GM12865 (cell line): Measurements from ENCODE around the gene ECEL1.

Source experiments
- DNase-seq: peaks from one replicate; pipeline ENCODE4 v3.0.0; 2010; ENCODE audit warnings: low read depth
- H3K4me3 ChIP-seq: 2 replicates; pipeline ENCODE4 v1.5.1; 2011; ENCODE audit warnings: mild to moderate bottlenecking, low read depth, low read length, control low read depth
- TF ChIP-seq, protein P1 (sequence below): IDR thresholded peaks from 2 replicates; pipeline ENCODE4 v1.5.1; 2011; ENCODE audit warnings: low read length, control low read depth, low read depth, inconsistent platforms; ENCODE audit not compliant: insufficient read depth; ENCODE audit errors: missing control alignments

ECEL1 gene

DNA sequence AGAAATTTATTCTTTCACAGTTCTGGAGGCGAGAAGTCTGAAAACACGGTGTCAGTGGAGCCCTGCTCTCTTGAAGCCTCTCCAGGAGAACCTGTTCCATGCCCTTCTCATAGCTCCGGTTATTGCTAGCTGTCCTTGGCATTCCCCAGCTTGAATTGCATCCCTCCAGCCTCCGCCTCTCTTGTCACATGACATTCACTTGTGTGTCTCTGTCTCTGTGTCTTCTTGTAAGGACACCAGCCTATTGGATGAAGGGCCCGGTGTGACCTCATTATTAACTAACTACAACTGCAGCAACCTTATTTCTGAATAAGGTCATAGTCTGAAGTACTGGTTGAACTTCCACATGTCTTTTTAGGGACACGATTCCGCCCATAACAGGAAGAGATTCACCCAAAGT, 28.0 kb upstream of the ECEL1 start:
- TF ChIP-seq, protein P1, sequence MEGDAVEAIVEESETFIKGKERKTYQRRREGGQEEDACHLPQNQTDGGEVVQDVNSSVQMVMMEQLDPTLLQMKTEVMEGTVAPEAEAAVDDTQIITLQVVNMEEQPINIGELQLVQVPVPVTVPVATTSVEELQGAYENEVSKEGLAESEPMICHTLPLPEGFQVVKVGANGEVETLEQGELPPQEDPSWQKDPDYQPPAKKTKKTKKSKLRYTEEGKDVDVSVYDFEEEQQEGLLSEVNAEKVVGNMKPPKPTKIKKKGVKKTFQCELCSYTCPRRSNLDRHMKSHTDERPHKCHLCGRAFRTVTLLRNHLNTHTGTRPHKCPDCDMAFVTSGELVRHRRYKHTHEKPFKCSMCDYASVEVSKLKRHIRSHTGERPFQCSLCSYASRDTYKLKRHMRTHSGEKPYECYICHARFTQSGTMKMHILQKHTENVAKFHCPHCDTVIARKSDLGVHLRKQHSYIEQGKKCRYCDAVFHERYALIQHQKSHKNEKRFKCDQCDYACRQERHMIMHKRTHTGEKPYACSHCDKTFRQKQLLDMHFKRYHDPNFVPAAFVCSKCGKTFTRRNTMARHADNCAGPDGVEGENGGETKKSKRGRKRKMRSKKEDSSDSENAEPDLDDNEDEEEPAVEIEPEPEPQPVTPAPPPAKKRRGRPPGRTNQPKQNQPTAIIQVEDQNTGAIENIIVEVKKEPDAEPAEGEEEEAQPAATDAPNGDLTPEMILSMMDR: no peak
- no peak overlapping the region for H3K4me3 ChIP-seq
- DNase-seq: no peak

DNA sequence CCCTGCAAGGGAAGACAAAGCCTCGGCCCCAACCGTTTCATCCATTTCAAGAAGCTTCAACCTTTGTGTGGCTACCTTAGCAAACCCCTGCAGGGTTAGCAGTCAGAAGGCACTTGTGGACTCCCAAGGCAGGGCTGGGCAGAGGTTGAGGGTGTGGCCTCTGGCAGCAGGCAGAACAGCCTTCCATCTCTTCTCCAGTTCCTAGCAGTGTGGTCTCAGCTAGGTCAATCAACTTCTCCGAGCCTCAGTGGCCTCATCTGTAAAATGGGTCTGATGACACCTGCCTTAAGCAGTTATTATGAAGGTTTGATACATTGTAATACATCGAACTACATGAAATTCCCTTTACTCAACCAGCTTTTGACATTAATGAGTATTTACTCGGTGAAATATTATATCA, 25.7 kb upstream of the ECEL1 start:
- no peak overlapping the region for H3K4me3 ChIP-seq
- no peak for DNase-seq
- TF ChIP-seq, protein P1: no peak

DNA sequence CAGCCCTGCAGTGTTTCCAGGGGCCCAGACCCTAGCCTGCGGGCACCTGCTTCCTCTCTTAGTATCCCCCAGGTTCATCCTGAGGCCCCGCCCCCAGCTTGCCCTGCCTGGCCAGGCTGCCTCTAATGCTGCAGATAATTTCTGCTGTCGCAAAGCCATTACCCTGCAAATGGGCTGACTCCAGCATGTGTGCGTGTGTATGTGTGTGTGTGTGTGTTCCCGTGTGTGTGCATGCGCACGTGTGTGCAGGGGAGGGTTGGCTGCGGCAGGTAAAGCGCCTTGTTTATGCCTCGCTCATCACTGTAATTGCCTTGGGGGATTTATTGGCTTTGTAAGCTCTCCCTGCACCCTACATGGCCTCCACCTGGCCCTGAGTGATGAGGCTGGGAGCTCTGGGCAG, 25.0 kb upstream of the ECEL1 start:
- no peak for DNase-seq
- TF ChIP-seq, protein P1: no peak
- H3K4me3 ChIP-seq: no peak overlapping the region

DNA sequence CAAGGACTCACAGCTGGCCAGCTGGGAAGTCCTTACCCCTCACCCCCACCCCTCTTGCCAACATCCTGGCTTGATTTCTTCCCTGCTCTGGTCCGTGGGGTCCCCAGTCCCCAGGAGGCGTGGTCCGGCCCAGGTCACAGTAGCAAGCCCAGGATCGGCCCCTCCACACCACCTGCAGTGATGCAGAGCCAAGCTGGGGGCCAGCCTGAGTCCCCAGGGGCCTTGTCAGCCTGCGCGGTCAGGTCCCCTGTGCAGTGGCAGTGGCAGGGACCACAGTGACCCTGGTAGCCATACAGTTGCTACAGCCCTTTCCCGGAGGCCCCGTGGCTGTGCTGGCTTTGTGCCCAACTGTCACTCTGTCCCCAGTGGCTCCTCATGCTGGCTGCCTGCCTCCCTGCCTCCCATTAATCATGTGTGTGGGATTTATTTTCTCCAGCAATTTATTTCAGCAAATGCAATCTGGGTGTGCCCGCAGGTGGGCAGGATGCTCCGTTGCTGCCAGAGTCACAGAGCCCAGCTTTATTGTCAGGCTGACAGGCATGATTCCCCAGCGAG, 23.8 kb upstream of the ECEL1 start:
- no peak overlapping the region for H3K4me3 ChIP-seq
- DNase-seq: no peak
- TF ChIP-seq, protein P1: no peak

DNA sequence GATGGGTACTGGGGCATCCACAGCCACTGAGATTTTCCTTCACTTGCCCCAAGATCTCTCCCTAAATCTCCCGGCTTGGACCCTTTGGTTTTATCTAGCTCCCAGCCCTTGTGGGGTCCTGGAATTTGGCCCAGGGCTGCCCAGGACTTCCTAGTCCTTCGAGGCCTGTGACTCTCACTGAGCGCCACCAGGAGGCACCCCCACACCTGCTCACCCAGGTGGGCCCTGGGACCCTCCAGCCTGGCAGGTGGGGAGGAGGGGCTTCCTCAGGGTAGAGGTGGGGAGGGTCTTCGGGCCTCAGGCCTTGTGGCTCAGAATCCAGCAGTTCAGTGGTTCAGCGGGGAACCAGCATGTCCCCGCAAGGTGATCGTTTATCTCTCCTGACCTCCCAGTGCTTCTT, 20.6 kb upstream of the ECEL1 start:
- TF ChIP-seq, protein P1: no peak
- H3K4me3 ChIP-seq: no peak overlapping the region
- DNase-seq: no peak

DNA sequence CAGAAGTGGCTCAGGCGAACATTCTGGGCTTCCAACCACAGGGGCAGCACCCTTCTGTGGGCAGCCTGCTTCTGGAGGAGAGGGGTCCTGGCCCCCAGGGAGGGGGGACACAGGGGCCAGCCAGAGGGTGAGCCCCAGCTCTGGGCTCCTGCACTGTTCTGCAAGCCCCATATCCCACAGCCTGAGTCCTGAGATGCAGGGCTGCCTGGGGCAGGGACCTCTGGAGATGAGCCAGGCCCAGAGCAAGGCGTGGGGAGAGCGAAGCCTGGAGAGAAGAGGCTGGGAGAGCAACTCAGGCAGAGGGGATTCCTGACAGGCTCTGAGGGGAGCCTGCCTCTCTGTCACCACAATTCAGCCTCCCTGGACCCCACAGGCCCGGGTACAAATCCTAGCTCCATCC, 19.1 kb upstream of the ECEL1 start:
- TF ChIP-seq, protein P1: no peak
- no peak for DNase-seq
- H3K4me3 ChIP-seq: no peak overlapping the region

DNA sequence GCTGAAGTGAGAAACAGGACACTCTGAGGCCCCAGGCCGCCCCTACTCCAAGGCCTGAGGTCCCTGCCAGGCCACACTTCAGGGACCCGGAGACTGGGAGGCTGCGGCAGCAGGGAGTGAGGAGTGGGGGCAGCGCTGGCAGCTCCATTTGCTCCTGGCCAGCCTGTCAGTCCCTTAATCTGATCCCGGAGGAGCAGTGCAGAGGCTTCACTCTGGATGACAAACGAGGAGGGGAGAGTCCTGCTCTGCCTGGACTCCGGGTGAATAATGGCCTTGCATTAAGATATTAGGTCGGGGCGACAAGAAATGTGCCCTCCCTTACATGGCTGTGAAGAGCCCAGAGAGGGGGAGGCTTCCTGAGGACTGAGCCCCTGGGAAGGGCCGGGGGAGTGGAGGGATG, 18.2 kb upstream of the ECEL1 start:
- no peak overlapping the region for H3K4me3 ChIP-seq
- TF ChIP-seq, protein P1: no peak
- DNase-seq: no peak
